ENCODE measurements around the gene PCGF5. TPM values are rescaled to one million over a fixed set of nuclear protein-coding genes. Genes with fewer than 3 reads are reported as not detected.

PCGF5 gene
- total and polyA plus RNA-seq, 2 experiments from 2014 or later, result 7.7 to 8.7 TPM

DNA sequence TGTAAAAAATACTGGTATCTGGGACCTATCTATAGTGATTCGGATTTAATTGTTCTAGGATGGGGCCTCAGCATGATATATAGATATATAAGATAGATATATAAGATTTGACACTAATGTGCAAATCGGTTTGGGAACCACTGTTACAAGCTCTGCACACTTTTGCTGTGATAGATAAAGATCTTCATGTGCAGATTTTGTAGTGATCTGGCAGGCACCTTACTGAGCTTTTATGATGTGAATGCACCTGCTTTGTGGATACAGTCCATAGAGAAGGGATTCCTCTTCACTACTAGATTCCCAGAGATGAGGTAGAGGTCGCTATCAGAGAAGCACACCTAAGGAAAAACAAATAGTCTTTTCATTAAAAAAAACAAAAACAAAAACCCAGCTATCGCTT, 33.3 kb upstream of the PCGF5 start:
- TF ChIP-seq, protein P1, sequence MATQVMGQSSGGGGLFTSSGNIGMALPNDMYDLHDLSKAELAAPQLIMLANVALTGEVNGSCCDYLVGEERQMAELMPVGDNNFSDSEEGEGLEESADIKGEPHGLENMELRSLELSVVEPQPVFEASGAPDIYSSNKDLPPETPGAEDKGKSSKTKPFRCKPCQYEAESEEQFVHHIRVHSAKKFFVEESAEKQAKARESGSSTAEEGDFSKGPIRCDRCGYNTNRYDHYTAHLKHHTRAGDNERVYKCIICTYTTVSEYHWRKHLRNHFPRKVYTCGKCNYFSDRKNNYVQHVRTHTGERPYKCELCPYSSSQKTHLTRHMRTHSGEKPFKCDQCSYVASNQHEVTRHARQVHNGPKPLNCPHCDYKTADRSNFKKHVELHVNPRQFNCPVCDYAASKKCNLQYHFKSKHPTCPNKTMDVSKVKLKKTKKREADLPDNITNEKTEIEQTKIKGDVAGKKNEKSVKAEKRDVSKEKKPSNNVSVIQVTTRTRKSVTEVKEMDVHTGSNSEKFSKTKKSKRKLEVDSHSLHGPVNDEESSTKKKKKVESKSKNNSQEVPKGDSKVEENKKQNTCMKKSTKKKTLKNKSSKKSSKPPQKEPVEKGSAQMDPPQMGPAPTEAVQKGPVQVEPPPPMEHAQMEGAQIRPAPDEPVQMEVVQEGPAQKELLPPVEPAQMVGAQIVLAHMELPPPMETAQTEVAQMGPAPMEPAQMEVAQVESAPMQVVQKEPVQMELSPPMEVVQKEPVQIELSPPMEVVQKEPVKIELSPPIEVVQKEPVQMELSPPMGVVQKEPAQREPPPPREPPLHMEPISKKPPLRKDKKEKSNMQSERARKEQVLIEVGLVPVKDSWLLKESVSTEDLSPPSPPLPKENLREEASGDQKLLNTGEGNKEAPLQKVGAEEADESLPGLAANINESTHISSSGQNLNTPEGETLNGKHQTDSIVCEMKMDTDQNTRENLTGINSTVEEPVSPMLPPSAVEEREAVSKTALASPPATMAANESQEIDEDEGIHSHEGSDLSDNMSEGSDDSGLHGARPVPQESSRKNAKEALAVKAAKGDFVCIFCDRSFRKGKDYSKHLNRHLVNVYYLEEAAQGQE (IDR thresholded peaks at IDR 0.05; ENCODE audit: unreplicated experiment), result no peak
- TF ChIP-seq ZNF331 (CRISPR knock-in tag; IDR thresholded peaks at IDR 0.05; ENCODE audit: low read depth) (no peak), CREB1 (CRISPR knock-in tag; IDR thresholded peaks at IDR 0.05; ENCODE audit: low read depth) (no peak), ZNF114 (CRISPR knock-in tag; IDR thresholded peaks at IDR 0.05) (no peak), EZH2phosphoT487 (IDR thresholded peaks at IDR 0.05; ENCODE audit: unreplicated experiment) (no peak), NANOG (IDR thresholded peaks at IDR 0.05; ENCODE audit: borderline replicate concordance) (no peak), EZH2 (IDR thresholded peaks at IDR 0.05; ENCODE audit: low read depth, unreplicated experiment) (no peak), STAT1 (IDR thresholded peaks at IDR 0.05; ENCODE audit: unreplicated experiment) (no peak), JUNB (IDR thresholded peaks at IDR 0.05; ENCODE audit: unreplicated experiment) (no peak), POLR2AphosphoS5 (IDR thresholded peaks at IDR 0.05; ENCODE audit: low read depth) (no peak)
- TF ChIP-seq, protein P2, sequence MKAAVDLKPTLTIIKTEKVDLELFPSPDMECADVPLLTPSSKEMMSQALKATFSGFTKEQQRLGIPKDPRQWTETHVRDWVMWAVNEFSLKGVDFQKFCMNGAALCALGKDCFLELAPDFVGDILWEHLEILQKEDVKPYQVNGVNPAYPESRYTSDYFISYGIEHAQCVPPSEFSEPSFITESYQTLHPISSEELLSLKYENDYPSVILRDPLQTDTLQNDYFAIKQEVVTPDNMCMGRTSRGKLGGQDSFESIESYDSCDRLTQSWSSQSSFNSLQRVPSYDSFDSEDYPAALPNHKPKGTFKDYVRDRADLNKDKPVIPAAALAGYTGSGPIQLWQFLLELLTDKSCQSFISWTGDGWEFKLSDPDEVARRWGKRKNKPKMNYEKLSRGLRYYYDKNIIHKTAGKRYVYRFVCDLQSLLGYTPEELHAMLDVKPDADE (IDR thresholded peaks at IDR 0.05), result no peak
- TF ChIP-seq, protein P3, sequence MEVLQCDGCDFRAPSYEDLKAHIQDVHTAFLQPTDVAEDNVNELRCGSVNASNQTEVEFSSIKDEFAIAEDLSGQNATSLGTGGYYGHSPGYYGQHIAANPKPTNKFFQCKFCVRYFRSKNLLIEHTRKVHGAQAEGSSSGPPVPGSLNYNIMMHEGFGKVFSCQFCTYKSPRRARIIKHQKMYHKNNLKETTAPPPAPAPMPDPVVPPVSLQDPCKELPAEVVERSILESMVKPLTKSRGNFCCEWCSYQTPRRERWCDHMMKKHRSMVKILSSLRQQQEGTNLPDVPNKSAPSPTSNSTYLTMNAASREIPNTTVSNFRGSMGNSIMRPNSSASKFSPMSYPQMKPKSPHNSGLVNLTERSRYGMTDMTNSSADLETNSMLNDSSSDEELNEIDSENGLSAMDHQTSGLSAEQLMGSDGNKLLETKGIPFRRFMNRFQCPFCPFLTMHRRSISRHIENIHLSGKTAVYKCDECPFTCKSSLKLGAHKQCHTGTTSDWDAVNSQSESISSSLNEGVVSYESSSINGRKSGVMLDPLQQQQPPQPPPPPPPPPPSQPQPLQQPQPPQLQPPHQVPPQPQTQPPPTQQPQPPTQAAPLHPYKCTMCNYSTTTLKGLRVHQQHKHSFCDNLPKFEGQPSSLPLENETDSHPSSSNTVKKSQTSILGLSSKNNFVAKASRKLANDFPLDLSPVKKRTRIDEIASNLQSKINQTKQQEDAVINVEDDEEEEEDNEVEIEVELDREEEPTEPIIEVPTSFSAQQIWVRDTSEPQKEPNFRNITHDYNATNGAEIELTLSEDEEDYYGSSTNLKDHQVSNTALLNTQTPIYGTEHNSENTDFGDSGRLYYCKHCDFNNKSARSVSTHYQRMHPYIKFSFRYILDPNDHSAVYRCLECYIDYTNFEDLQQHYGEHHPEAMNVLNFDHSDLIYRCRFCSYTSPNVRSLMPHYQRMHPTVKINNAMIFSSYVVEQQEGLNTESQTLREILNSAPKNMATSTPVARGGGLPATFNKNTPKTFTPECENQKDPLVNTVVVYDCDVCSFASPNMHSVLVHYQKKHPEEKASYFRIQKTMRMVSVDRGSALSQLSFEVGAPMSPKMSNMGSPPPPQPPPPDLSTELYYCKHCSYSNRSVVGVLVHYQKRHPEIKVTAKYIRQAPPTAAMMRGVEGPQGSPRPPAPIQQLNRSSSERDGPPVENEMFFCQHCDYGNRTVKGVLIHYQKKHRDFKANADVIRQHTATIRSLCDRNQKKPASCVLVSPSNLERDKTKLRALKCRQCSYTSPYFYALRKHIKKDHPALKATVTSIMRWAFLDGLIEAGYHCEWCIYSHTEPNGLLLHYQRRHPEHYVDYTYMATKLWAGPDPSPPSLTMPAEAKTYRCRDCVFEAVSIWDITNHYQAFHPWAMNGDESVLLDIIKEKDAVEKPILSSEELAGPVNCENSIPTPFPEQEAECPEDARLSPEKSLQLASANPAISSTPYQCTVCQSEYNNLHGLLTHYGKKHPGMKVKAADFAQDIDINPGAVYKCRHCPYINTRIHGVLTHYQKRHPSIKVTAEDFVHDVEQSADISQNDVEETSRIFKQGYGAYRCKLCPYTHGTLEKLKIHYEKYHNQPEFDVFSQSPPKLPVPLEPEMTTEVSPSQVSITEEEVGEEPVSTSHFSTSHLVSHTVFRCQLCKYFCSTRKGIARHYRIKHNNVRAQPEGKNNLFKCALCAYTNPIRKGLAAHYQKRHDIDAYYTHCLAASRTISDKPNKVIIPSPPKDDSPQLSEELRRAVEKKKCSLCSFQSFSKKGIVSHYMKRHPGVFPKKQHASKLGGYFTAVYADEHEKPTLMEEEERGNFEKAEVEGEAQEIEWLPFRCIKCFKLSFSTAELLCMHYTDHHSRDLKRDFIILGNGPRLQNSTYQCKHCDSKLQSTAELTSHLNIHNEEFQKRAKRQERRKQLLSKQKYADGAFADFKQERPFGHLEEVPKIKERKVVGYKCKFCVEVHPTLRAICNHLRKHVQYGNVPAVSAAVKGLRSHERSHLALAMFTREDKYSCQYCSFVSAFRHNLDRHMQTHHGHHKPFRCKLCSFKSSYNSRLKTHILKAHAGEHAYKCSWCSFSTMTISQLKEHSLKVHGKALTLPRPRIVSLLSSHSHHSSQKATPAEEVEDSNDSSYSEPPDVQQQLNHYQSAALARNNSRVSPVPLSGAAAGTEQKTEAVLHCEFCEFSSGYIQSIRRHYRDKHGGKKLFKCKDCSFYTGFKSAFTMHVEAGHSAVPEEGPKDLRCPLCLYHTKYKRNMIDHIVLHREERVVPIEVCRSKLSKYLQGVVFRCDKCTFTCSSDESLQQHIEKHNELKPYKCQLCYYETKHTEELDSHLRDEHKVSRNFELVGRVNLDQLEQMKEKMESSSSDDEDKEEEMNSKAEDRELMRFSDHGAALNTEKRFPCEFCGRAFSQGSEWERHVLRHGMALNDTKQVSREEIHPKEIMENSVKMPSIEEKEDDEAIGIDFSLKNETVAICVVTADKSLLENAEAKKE (CRISPR knock-in tag; IDR thresholded peaks at IDR 0.05), result no peak
- TF ChIP-seq, protein P4, sequence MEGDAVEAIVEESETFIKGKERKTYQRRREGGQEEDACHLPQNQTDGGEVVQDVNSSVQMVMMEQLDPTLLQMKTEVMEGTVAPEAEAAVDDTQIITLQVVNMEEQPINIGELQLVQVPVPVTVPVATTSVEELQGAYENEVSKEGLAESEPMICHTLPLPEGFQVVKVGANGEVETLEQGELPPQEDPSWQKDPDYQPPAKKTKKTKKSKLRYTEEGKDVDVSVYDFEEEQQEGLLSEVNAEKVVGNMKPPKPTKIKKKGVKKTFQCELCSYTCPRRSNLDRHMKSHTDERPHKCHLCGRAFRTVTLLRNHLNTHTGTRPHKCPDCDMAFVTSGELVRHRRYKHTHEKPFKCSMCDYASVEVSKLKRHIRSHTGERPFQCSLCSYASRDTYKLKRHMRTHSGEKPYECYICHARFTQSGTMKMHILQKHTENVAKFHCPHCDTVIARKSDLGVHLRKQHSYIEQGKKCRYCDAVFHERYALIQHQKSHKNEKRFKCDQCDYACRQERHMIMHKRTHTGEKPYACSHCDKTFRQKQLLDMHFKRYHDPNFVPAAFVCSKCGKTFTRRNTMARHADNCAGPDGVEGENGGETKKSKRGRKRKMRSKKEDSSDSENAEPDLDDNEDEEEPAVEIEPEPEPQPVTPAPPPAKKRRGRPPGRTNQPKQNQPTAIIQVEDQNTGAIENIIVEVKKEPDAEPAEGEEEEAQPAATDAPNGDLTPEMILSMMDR (conservative IDR thresholded peaks at IDR 0.05; ENCODE audit: low read depth in 2 of 2), result no peak
- H3K9me2 ChIP-seq (ENCODE audit: insufficient read depth), result 0 out of 2 replicates have a peak, but pooled peaks cover 3% of the 10 kb centered on the region

More for the DNA sequence above, 33.3 kb upstream of the PCGF5 start:
- no peak overlapping the region for H3K4me2 ChIP-seq
- no peak overlapping the region for H2AFZ ChIP-seq
- H3K4me3 ChIP-seq, result no peak overlapping the region
- DNase-seq (ENCODE audit: low spot score), result no peak
- H3K36me3 ChIP-seq (ENCODE audit: insufficient read depth), result no peaks in the 10 kb centered on the region
- H3K4me3 Mint-ChIP-seq, result no peak overlapping the region
- H3K27me3 ChIP-seq (ENCODE audit: insufficient read depth), result no peaks in the 10 kb centered on the region
- no peak overlapping the region for H3K27ac ChIP-seq (ENCODE audit: low read depth)
- no peaks in the 10 kb centered on the region for H3K36me3 Mint-ChIP-seq (ENCODE audit: low read depth)
- H3K4me1 ChIP-seq (ENCODE audit: insufficient read depth), result no peaks in the 10 kb centered on the region
- no peaks in the 10 kb centered on the region for H3K4me1 Mint-ChIP-seq
- H3F3A ChIP-seq (replicated peaks; ENCODE audit: low read depth), result no peaks in the 10 kb centered on the region
- no peaks in the 10 kb centered on the region for H3K79me2 ChIP-seq (replicated peaks; ENCODE audit: insufficient read depth)
- no peaks in the 10 kb centered on the region for H3K27me3 Mint-ChIP-seq (ENCODE audit: insufficient read depth, low read depth, poor library complexity)
- H3K27ac Mint-ChIP-seq, result no peak overlapping the region
- no peak for ATAC-seq
- H4K20me1 ChIP-seq (replicated peaks; ENCODE audit: insufficient read depth), result no peaks in the 10 kb centered on the region
- H3K9me3 Mint-ChIP-seq, result no peaks in the 10 kb centered on the region

All from GM23338 (cell line).